ENCODE data around the gene PLAGL1.
"Not testable (repeated sequence)": the region's sequence is repeated elsewhere in the genome, so short reads cannot be mapped to it uniquely, and the experiment has no call there.

Gene PLAGL1

GRCh38 chr6:144009628-144010027 is 1.6 kb upstream of the PLAGL1 start:
- DNase-seq (ENCODE audit: low read depth): not testable (repeated sequence)

- DNase-seq (ENCODE audit: low read depth): no peak
Measured at GRCh38 chr6:144008846-144009245, 787 bp upstream of the PLAGL1 start.

GRCh38 chr6:144007478-144008119 is 460 bp downstream of the PLAGL1 start:
- peak; percentile 11 for DNase-seq (ENCODE audit: low read depth)

GRCh38 chr6:144006736-144007477 is 1.2 kb downstream of the PLAGL1 start:
- DNase-seq (ENCODE audit: low read depth): no peak

DNA sequence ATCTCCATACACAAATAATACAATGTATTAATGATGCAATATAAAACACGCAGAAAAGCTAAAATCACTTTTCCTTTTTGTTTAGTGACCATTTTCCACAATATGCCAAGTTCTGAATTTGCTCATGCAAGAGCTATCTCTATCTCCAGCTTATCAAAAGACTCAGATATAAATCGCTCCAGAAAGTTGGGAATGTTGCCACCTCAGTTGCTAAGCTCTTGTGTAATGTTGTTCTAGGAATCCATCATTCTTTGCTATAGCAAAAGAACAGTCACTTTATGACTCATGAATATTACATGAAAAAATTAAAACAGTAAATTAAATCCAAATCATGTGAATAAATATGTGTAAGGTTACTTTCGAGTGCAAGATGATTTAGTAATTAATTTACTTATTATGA is 8.7 kb downstream of the PLAGL1 start:
- DNase-seq (ENCODE audit: low read depth): no peak

DNA sequence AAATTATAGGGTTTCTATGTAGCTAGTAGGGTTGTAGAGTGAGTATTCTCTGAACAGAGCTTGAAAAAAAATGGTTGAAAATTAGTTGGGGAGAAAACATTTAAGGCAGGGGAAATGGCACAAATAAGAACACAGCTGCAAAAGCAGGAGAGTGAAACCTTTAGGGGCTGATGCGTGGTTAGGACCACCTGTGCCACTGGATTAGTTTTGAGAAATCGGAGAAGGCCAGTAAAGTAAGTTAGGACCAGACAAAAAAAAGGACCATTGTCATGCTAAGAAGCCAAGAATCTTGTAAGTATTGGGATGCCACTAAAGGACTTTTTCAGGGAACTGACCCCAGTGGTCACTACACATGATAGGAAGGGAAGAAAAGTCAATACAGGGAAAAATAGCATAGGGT is 9.4 kb downstream of the PLAGL1 start:
- DNase-seq (ENCODE audit: low read depth): no peak

DNA sequence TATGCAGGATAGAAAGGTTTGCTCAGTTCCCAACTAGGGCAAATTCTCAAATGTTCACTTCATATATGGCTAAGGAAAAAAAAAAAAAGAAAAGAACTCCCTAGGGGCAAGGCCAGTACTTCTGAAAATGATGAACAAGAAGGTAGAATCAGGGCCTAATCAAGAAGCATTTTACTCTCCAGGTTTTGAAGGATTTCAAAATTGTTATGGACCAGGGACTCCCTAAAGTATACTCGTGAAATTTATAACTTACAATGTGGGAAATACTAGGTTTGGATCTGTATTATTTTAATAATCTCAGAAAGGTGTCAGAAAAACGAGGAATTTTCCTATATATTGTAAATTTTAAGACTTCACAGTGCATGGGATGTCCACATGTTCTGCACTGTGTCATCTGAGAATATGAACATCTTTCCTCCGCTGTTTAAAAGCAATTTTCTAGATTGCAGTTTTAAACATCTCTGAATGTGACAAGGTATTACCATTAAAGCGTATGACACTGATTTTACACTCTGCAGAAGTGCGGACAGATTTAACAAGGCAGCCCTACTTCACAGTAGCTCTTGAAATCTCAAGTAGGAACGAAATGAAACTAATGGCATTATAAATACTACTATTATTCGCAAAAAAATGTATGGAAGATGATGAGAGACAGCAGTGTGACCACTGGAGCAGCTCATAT is 14.0 kb downstream of the PLAGL1 start:
- no peak for DNase-seq (ENCODE audit: low read depth)

- no peak for DNase-seq (ENCODE audit: low read depth)
Measured at GRCh38 chr6:143992285-143992684, 15.8 kb downstream of the PLAGL1 start.

- no peak for DNase-seq (ENCODE audit: low read depth)
Measured at GRCh38 chr6:143986463-143987065, 21.5 kb downstream of the PLAGL1 start.

DNA sequence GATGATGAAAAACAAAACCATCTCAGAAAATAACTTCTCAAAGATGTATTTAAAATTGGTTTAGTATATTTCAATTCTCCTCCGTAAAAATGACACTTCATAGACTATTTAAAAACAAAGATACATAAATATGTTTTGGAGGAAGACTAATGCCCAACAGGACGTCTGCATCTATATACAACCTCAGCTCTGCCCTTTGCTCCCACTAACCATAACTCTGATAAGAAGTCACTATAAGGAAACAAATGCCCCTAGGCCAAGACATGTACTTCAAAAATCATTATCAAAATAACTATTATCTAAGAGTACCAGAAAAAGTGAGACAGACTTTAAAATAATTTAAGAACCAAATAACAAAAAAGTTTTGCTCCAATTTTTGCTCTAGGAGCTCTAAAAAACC is 23.4 kb downstream of the PLAGL1 start:
- DNase-seq (ENCODE audit: low read depth): no peak

- DNase-seq (ENCODE audit: low read depth): no peak
Measured at GRCh38 chr6:143982968-143983367, 25.1 kb downstream of the PLAGL1 start.

- no peak for DNase-seq (ENCODE audit: low read depth)
Measured at GRCh38 chr6:143980921-143981320, 27.1 kb downstream of the PLAGL1 start.

- DNase-seq (ENCODE audit: low read depth): no peak
Measured at GRCh38 chr6:143976806-143977349, 31.2 kb downstream of the PLAGL1 start.

DNA sequence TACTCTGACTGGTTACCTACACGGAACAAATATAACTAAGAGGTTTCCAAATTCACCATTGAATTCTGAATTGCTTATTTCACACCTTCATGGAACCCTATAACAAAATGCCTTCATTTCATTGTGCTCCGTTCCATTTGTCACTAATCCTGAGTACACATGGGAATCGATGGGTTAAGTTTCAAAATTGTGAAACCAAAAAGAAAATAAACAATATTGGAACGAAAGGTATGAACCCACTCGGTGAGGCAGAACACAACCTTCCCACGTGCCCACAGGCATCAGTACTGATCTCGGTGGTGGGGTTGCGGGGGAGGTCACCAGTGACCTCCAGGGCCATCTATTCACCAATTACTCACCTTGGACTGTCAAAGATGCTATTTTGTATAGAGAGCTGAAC is 34.0 kb downstream of the PLAGL1 start:
- no peak for DNase-seq (ENCODE audit: low read depth)

DNA sequence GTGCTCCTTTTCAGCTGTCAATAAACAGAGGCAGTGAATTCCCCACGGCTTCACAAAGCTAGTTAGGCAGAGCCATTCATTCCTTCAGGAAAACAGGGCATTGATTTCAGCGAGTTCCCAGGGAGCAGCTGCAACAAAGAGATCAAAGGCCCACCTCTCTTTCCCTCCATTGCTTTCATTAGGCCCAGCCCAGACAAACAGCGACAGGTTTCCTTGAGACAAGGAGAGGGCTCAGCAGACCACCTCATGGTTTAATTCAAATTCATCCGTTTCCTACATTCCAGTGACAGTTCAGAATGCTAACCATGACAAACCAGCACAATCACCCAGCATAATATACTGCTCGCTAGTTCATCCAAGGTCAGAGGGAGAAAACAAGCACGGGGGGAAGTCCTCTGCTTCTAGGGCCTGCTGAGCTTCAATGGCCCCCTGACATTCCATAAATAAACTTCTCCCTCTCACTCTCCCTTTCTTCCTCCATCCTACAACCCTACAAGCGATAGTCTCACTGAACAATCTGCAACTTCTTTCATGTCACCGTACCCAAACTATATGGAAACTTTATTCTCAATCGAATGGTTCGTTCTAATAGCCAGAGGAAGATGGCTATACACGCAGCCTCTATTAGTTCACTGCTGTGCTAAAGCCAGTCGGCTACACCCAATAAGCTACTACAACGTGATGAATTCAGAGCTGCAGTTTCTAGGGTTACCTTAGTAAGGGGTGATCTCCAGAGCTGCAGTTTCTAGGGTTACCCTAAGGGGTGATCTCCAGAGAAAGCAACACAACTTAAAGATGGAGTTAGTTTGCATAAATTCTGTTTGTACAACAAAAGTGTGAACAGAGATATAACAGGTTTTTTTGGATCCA is 34.7 kb downstream of the PLAGL1 start:
- no peak for DNase-seq (ENCODE audit: low read depth)

DNA sequence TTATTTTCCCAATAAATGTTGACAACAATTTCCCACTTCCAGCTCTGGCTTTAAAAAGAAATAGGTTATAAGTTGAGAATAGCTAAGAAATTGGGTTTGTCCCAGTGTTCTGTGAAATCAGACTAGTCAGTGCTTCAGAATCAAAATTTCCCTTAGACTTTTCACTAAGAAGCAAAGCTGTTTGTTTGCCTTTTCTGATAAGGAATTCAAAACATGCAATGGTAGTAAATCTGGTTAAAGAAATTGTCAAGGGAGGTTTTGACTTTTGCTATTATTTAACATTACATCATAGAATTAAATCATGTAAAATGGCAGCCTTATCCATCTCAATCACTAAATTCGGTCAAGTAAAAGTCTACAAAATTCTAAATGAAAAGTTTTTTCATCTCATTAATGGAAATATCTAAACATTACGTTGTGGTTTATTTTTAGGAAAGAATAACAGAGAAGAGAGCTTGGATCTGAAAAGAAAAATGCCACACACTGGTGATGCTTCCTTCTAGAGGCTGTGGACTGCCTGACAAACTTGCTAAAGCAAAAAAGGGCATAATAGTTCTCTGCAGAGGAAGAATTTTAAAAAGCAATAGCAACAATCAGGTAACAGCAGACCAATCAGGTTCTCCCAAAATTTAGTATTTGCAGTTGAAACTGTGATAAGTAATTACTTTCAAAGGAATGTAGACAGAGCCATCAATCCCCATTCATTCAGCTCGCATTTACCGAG is 36.4 kb downstream of the PLAGL1 start:
- DNase-seq (ENCODE audit: low read depth): no peak

GRCh38 chr6:143970456-143971218 is 37.4 kb downstream of the PLAGL1 start:
- no peak for DNase-seq (ENCODE audit: low read depth)

GRCh38 chr6:143969077-143969476 is 39.0 kb downstream of the PLAGL1 start:
- DNase-seq (ENCODE audit: low read depth): no peak

GRCh38 chr6:143967706-143968376 is 40.2 kb downstream of the PLAGL1 start:
- no peak for DNase-seq (ENCODE audit: low read depth)

GRCh38 chr6:143966312-143966711 is 41.7 kb downstream of the PLAGL1 start:
- DNase-seq (ENCODE audit: low read depth): no peak
